Fibroblast of lung (primary cell): ENCODE data around the gene PSMB2.

Experiments
- EZH2 ChIP-seq: IDR thresholded peaks from 2 replicates; pipeline ENCODE4 v1.5.1; 2012; ENCODE audit warnings: low read length, control low read depth, mild to moderate bottlenecking; ENCODE audit errors: missing control alignments
- TF ChIP-seq, protein P1 (sequence below), 2 donors: IDR thresholded peaks in 1 of 2; conservative IDR thresholded peaks in 1 of 2; 1 replicate in 1 of 2; 2 replicates in 1 of 2; pipeline ENCODE4 v1.5.1; 2011 to 2012; ENCODE audit warnings: low read length in 2 of 2, control low read depth in 1 of 2, inconsistent platforms in 1 of 2, low read depth in 1 of 2, mild to moderate bottlenecking in 1 of 2

DNA sequence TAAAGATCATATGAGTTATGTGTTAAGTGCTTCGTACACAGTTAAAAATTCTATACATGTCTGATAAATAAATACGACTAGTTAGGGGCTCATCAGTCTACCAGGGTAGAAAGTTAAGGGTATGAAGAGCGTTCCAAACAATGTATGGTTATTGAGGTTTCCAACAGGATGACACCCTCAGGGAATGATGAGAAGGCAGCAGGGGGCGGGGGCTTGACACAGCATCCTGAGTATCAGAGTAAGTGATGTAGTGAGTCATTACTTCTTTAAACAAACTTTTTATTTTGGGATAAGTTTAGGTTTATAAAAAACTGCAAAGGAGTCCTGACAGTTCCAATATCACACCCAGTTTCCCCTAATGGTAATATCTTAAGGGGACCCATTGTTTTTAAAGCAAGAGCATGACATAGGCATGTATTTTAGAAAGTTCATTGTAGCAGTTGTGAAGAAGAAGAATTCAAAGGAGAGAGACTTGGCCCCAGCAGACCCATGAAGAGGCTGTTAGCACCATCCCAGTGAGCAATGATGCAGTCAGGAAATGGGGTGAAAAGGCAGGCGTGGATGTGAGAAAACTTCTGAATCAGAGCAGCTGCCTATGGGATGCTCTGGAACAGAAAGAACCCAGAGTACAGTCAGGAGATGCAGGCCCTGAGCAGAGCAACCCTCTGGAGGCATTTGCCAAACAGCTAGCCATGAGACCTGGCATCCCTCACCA lies 15.0 kb upstream of the PSMB2 start:
- TF ChIP-seq, protein P1, sequence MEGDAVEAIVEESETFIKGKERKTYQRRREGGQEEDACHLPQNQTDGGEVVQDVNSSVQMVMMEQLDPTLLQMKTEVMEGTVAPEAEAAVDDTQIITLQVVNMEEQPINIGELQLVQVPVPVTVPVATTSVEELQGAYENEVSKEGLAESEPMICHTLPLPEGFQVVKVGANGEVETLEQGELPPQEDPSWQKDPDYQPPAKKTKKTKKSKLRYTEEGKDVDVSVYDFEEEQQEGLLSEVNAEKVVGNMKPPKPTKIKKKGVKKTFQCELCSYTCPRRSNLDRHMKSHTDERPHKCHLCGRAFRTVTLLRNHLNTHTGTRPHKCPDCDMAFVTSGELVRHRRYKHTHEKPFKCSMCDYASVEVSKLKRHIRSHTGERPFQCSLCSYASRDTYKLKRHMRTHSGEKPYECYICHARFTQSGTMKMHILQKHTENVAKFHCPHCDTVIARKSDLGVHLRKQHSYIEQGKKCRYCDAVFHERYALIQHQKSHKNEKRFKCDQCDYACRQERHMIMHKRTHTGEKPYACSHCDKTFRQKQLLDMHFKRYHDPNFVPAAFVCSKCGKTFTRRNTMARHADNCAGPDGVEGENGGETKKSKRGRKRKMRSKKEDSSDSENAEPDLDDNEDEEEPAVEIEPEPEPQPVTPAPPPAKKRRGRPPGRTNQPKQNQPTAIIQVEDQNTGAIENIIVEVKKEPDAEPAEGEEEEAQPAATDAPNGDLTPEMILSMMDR (conservative IDR thresholded peaks at IDR 0.05 in 1 of 2, IDR thresholded peaks at IDR 0.05 in 1 of 2; ENCODE audit: low read depth in 1 of 2, low read length in 2 of 2) = no peak
- TF ChIP-seq EZH2 = no peak
